Testis (tissue), 3 donors: ENCODE measurements around the gene MEIS2. TPM values are rescaled to one million over a fixed set of nuclear protein-coding genes. Genes with fewer than 3 reads are reported as not detected.

Experiments
- DNase-seq: peaks from one replicate; pipeline ENCODE4 v3.0.0-alpha.2; 2019
- H3K27ac ChIP-seq, 2 donors: fragments of 200-600 bp; sonication (generic); one replicate each; pipeline ENCODE4 v1.5.1; 2019
- H3K27me3 ChIP-seq: fragments of 200-600 bp; sonication (generic); one replicate; pipeline ENCODE4 v1.5.1; 2019
- H3K36me3 ChIP-seq: fragments of 200-600 bp; sonication (generic); one replicate; pipeline ENCODE4 v1.5.1; 2017; ENCODE audit warnings: low read depth; ENCODE audit errors: missing control alignments
- H3K4me1 ChIP-seq: fragments of 200-600 bp; sonication (generic); one replicate; pipeline ENCODE4 v1.5.1; 2019
- H3K4me3 ChIP-seq, 2 donors: fragments of 200-600 bp; sonication (generic); one replicate each; pipeline ENCODE4 v1.5.1; 2017 to 2019
- H3K9me3 ChIP-seq: fragments of 200-600 bp; sonication (generic); one replicate; pipeline ENCODE4 v1.5.1; 2017
- CTCF ChIP-seq, 3 experiments: fragments of 450-650 bp in 2 of 3; fragments of 200-600 bp in 1 of 3; sonication (generic) in 1 of 3; IDR thresholded peaks; one replicate each; pipeline ENCODE4 v1.5.1; 2016 to 2019; ENCODE audit warnings: antibody characterized with exemption in 3 of 3, mild to moderate bottlenecking in 2 of 3, moderate library complexity in 1 of 3
- POLR2A ChIP-seq: fragments of 450-650 bp; IDR thresholded peaks from one replicate; pipeline ENCODE4 v1.6.1; 2017; ENCODE audit warnings: antibody characterized with exemption, mild to moderate bottlenecking, moderate library complexity
- WGBS, 2 donors: methylation state at CpG; one replicate each; pipeline ENCODE4 v1.1.5; 2018; 5-methylcytosine and 5-hydroxymethylcytosine counted together
- intact Hi-C: fragments of 100-400 bp; cut with DNase I; formaldehyde crosslinking; loops from one replicate; pipeline ENCODE4 v1.15.1; 2023; ENCODE audit warnings: low total_unique reads
- polyA plus RNA-seq: library from polyadenylated mRNA; stranded (reverse); fragments of 350-450 nt; fragmentation: Illumina TruSeq; extraction: RNeasy Lipid Tissue Mini Kit (QIAGEN cat#74804); gene quantifications from one replicate; pipeline ENCODE4 v1.2.3, GENCODE V29; 2014; ENCODE audit warnings: low read depth, low replicate concordance; ENCODE audit not compliant: insufficient read depth
- total RNA-seq, 2 donors: library from RNA; depleted of rRNA; stranded (reverse); fragments of >200 nt; gene quantifications; one replicate each; pipeline ENCODE4 v1.2.3, GENCODE V29; 2016

Gene MEIS2
- total and polyA plus RNA-seq, 3 donors from 2014 or later = 7.0 to 19.4 (median 15.7) TPM

- WGBS, 2 donors = 54 to 59% methylated on average over 18 of the region's 18 CpGs
- intact Hi-C loops = no loop called here
- Histone ChIP-seq H3K9me3 (no peaks in the 10 kb centered on the region), H3K4me1 (no peaks in the 10 kb centered on the region), H3K36me3 (no peaks in the 10 kb centered on the region), H3K4me3 (no peak overlapping the region), H3K27ac (no peak overlapping the region), H3K27me3 (no peaks in the 10 kb centered on the region)
- no peak for DNase-seq
- no peak for TF ChIP-seq CTCF (IDR thresholded peaks at IDR 0.05)
- no peak for TF ChIP-seq POLR2A
Measured at GRCh38 chr15:37019479-37020433, 80.6 kb downstream of the MEIS2 start.

DNA sequence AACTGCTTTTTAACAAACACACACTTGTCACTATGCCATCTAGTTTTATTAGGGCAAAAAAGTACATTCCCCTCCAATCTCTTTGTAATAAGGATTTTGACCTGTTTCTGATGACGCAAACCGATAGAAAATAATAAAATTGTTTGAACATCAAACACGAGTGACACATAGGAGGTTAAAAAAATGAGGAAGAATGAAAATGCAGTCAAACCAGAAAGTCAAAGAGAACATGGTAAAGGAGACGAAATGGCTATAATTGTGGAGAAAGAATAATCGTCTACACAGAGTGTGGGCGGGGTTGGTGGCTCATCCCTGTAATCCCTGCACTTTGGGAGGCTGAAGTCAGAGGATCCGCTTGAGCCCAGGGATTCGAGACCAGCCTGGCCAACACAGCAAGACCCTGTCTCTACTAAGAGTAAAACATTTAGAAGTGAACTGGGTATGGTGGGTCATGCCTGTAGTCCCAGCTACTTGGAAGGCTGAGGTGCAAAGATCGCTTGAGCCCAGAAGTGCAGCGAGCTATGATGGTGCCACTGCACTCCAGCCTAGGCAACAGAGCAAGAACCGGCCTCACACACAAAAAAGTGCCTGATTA is 83.2 kb downstream of the MEIS2 start:
- no peak for DNase-seq
- H3K27me3 ChIP-seq = no peaks in the 10 kb centered on the region
- no peaks in the 10 kb centered on the region for H3K4me1 ChIP-seq
- no peaks in the 10 kb centered on the region for H3K9me3 ChIP-seq
- H3K4me3 ChIP-seq = no peak overlapping the region
- TF ChIP-seq POLR2A (no peak), CTCF (IDR thresholded peaks at IDR 0.05) (no peak)
- no peaks in the 10 kb centered on the region for H3K36me3 ChIP-seq
- intact Hi-C loops = no loop called here
- 83 to 92% methylated on average over 11 of the region's 11 CpGs for WGBS, 2 donors
- no peak overlapping the region for H3K27ac ChIP-seq

GRCh38 chr15:37016231-37016630 is 84.1 kb downstream of the MEIS2 start:
- peak overlapping the region in 1 of 2 donors; percentile 25 for H3K27ac ChIP-seq
- intact Hi-C loops = no loop called here
- no peaks in the 10 kb centered on the region for H3K27me3 ChIP-seq
- no peak overlapping the region for H3K4me3 ChIP-seq
- no peaks in the 10 kb centered on the region for H3K4me1 ChIP-seq
- peak; percentile 23 for DNase-seq
- H3K9me3 ChIP-seq = no peaks in the 10 kb centered on the region
- no peak for TF ChIP-seq POLR2A
- TF ChIP-seq CTCF (IDR thresholded peaks at IDR 0.05) = no peak
- WGBS, 2 donors = 20 to 39% methylated on average over 7 of the region's 7 CpGs
- no peaks in the 10 kb centered on the region for H3K36me3 ChIP-seq

DNA sequence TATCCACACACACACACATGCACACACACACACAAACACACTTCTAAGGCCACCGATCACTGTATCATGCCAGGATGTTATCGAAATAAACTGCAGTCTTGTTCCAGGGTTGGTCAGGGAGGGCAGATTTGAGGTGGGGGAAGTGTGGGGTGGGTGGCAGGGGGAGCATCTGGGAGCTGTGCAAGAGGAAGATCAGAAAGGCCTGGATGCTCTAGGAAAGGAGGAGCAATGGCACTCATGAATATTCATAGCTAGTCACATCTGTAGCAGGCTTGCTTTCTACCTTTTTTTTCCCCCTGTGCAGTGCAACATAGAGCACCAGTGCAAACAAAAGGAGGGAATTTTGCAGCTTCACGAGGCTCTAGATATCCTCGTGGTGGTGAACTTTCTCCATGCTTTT is 84.9 kb downstream of the MEIS2 start:
- H3K27ac ChIP-seq = no peak overlapping the region
- TF ChIP-seq CTCF (IDR thresholded peaks at IDR 0.05) (no peak), POLR2A (no peak)

More for the DNA sequence above, 84.9 kb downstream of the MEIS2 start:
- WGBS, 2 donors = 56 to 72% methylated on average over 4 of the region's 4 CpGs
- Histone ChIP-seq H3K9me3 (no peaks in the 10 kb centered on the region), H3K27me3 (no peaks in the 10 kb centered on the region), H3K4me1 (no peaks in the 10 kb centered on the region), H3K36me3 (no peaks in the 10 kb centered on the region), H3K4me3 (no peak overlapping the region)
- DNase-seq = no peak
- intact Hi-C loops = no loop called here
